GM12878 (cell line): ENCODE results near the gene MRTFB. TPM values are rescaled to one million over a fixed set of nuclear protein-coding genes. Genes with fewer than 3 reads are reported as not detected.

Experiments
- ATAC-seq: fragments of 200-7000 bp; cut with Tn5 transposase; 3 replicates; pipeline ENCODE4 v1.9.1; 2020; ENCODE audit warnings: mild to moderate bottlenecking, moderate library complexity
- BruUV-seq: library from RNA; stranded (reverse); fragments of 400-500 nt; replicated peaks from 2 replicates; lab custom pipeline; 2021; lab: Mats Ljungman, UMichigan
- CTCF ChIA-PET: fragments of 300-600 bp; sonication (Branson Sonifier 250); formaldehyde crosslinking; extraction: SDS; loops from one replicate; lab custom pipeline; 2021; ENCODE audit warnings: inconsistent platforms; lab: Yijun Ruan, JAX
- POLR2A ChIA-PET: fragments of 350-600 bp; formaldehyde crosslinking; extraction: SDS; loops from one replicate; lab custom pipeline; 2021; ENCODE audit warnings: inconsistent platforms; lab: Charles Lee
- RAD21 ChIA-PET: fragments of 300-600 bp; sonication (Branson Sonifier 250); formaldehyde crosslinking; loops from one replicate; lab custom pipeline; 2023; ENCODE audit warnings: antibody characterized with exemption; ENCODE audit not compliant: unreplicated experiment; lab: Charles Lee
- SMC1A ChIA-PET: fragments of 300-600 bp; sonication (Branson Sonifier 250); formaldehyde crosslinking; loops from one replicate; lab custom pipeline; 2023; ENCODE audit not compliant: unreplicated experiment, uncharacterized antibody; lab: Charles Lee
- DNase-seq: peaks from one replicate; pipeline ENCODE4 v3.0.0-alpha.2; 2011; ENCODE audit warnings: low read depth, low spot score
- FAIRE-seq: peaks from 3 replicates; lab custom pipeline; 2011; peaks lifted over from hg19 to GRCh38; lab: Jason Lieb, UNC
- H2AFZ ChIP-seq: 2 replicates; pipeline ENCODE4 v1.6.0; 2011; ENCODE audit warnings: low read depth, low read length, control low read depth; ENCODE audit not compliant: control insufficient read depth
- H3K27ac ChIP-seq: 2 replicates; pipeline ENCODE4 v1.5.1; 2011; ENCODE audit warnings: control low read depth; ENCODE audit not compliant: control insufficient read depth, insufficient read depth
- H3K27me3 ChIP-seq, 2 experiments: replicated peaks in 1 of 2; 2 replicates each; pipeline versions ENCODE4 v1.6.0 to v1.6.1; 2011; ENCODE audit warnings: low read length in 1 of 2; ENCODE audit not compliant: control insufficient read depth in 2 of 2, insufficient read depth in 2 of 2
- H3K36me3 ChIP-seq, 2 experiments: 2 replicates each; pipeline ENCODE4 v1.5.1; 2011; ENCODE audit warnings: low read length in 1 of 2; ENCODE audit not compliant: control insufficient read depth in 2 of 2, insufficient read depth in 2 of 2
- H3K4me1 ChIP-seq: 2 replicates; pipeline ENCODE4 v1.6.1; 2011; ENCODE audit warnings: mild to moderate bottlenecking, low read length, moderate library complexity, mixed read lengths; ENCODE audit not compliant: control insufficient read depth, insufficient read depth
- H3K4me2 ChIP-seq: 2 replicates; pipeline ENCODE4 v1.6.0; 2011; ENCODE audit warnings: control low read depth; ENCODE audit not compliant: control insufficient read depth, insufficient read depth
- H3K4me3 ChIP-seq: fragments of 200-600 bp; sonication (generic); 2 replicates; pipeline ENCODE4 v1.5.1; 2016
- H3K79me2 ChIP-seq: 2 replicates; pipeline ENCODE4 v1.6.0; 2011; ENCODE audit warnings: low read length; ENCODE audit not compliant: control insufficient read depth, insufficient read depth
- H3K9ac ChIP-seq: 2 replicates; pipeline ENCODE4 v1.8.0; 2011; ENCODE audit warnings: low read length, control low read depth, mixed read lengths; ENCODE audit not compliant: control insufficient read depth, insufficient read depth
- H3K9me3 ChIP-seq: replicated peaks from 3 replicates; pipeline ENCODE4 v1.5.1; 2011; ENCODE audit warnings: mild to moderate bottlenecking, low read length; ENCODE audit not compliant: control insufficient read depth, insufficient read depth
- H4K20me1 ChIP-seq: 2 replicates; pipeline ENCODE4 v1.6.0; 2011; ENCODE audit not compliant: control insufficient read depth, insufficient read depth
- BACH1 ChIP-seq: fragments of 450-650 bp; IDR thresholded peaks from 2 replicates; pipeline ENCODE4 v1.6.1; 2017; ENCODE audit warnings: mild to moderate bottlenecking, borderline replicate concordance
- CREM ChIP-seq: IDR thresholded peaks from 2 replicates; pipeline ENCODE4 v1.6.1; 2014; ENCODE audit warnings: antibody characterized with exemption, low read depth
- KDM1A ChIP-seq: fragments of 200-600 bp; sonication (generic); IDR thresholded peaks from 2 replicates; pipeline ENCODE4 v1.6.1; 2016; ENCODE audit warnings: borderline replicate concordance
- MEF2B ChIP-seq: fragments of 450-650 bp; IDR thresholded peaks from 2 replicates; pipeline ENCODE4 v1.6.1; 2018; ENCODE audit warnings: mild to moderate bottlenecking, moderate library complexity; ENCODE audit not compliant: partially characterized antibody, poor library complexity, severe bottlenecking
- MTA3 ChIP-seq: IDR thresholded peaks from 2 replicates; pipeline ENCODE4 v1.6.1; 2012; ENCODE audit warnings: low read length, inconsistent platforms, borderline replicate concordance
- NFIC ChIP-seq: IDR thresholded peaks from 2 replicates; pipeline ENCODE4 v1.6.1; 2012; ENCODE audit warnings: low read depth, mild to moderate bottlenecking, inconsistent platforms, low read length, moderate library complexity
- NR2C2 ChIP-seq: IDR thresholded peaks from 2 replicates; pipeline ENCODE4 v1.6.1; 2011; ENCODE audit warnings: borderline replicate concordance, low read depth; ENCODE audit not compliant: control insufficient read depth, insufficient read length
- POLR2A ChIP-seq: IDR thresholded peaks from 2 replicates; pipeline ENCODE4 v1.6.1; 2011; ENCODE audit warnings: low read depth, mild to moderate bottlenecking, low read length
- RUNX3 ChIP-seq: IDR thresholded peaks from 2 replicates; pipeline ENCODE4 v1.6.1; 2012; ENCODE audit warnings: low read length, inconsistent platforms
- SREBF1 ChIP-seq: IDR thresholded peaks from 2 replicates; pipeline ENCODE4 v1.6.1; 2012; ENCODE audit warnings: mild to moderate bottlenecking, low read length
- ZNF24 ChIP-seq: fragments of 450-650 bp; IDR thresholded peaks from 2 replicates; pipeline ENCODE4 v1.6.1; 2017; ENCODE audit warnings: antibody characterized with exemption, mild to moderate bottlenecking
- ZSCAN29 ChIP-seq: fragments of 450-650 bp; IDR thresholded peaks from 2 replicates; pipeline ENCODE4 v1.6.1; 2017; ENCODE audit warnings: mild to moderate bottlenecking, moderate library complexity
- WGBS: methylation state at CpG from one replicate; pipeline ENCODE4 v1.1.6; 2016; ENCODE audit warnings: low lambda C conversion rate; ENCODE audit not compliant: insufficient replicate concordance, insufficient coverage; ENCODE audit errors: missing lambda C conversion rate; 5-methylcytosine and 5-hydroxymethylcytosine counted together
- in situ Hi-C: fragments of 300-500 bp; cut with MboI; formaldehyde crosslinking; loops from 9 replicates; pipeline ENCODE4 v1.14.3; 2018; ENCODE audit warnings: mixed read lengths
- intact Hi-C: fragments of 100-400 bp; cut with micrococcal nuclease; formaldehyde crosslinking; loops from one replicate; pipeline ENCODE4 v1.14.2; 2022; ENCODE audit not compliant: unreplicated experiment
- polyA plus RNA-seq, 11 experiments: library from polyadenylated mRNA; depleted of rRNA in 4 of 11; unstranded in 6 of 11; stranded (reverse) in 5 of 11; fragments of >200 nt; fragmentation: Nextera tagmentation in 4 of 11; fragmentation: Illumina TruSeq in 1 of 11; extraction: Ambion mirVana in 4 of 11; extraction: Trizol in 1 of 11; gene quantifications; 1 replicate in 1 of 11; 2 replicates in 10 of 11; pipeline versions ENCODE4 v1.2.1 to v1.2.3, GENCODE V29; 2011 to 2016; ENCODE audit warnings: inconsistent platforms in 2 of 11, missing spikeins in 2 of 11, low read depth in 1 of 11
- total RNA-seq, 4 experiments: library from RNA; depleted of rRNA in 3 of 4; stranded (reverse); fragments of >200 nt in 3 of 4; fragmentation: Illumina TruSeq in 1 of 4; extraction: Trizol in 1 of 4; gene quantifications; 2 replicates each; pipeline versions ENCODE4 v1.2.1 to v1.2.3, GENCODE V29; 2013 to 2021
- TF ChIP-seq, protein P1 (sequence below): fragments of 450-650 bp; formaldehyde crosslinking; IDR thresholded peaks from 2 replicates; pipeline ENCODE4 v1.4.0; 2022; ENCODE audit warnings: mild to moderate bottlenecking, moderate library complexity
- TF ChIP-seq, protein P2 (sequence below): fragments of 450-650 bp; IDR thresholded peaks from 2 replicates; pipeline ENCODE4 v1.6.1; 2016; ENCODE audit warnings: mild to moderate bottlenecking

The MRTFB gene
- total and polyA plus RNA-seq, 10 of the 15 experiments (the other 5 are each of a cell fraction or from before 2014, with no cell fraction given): 2.1 to 14.3 (median 8.0) TPM

DNA sequence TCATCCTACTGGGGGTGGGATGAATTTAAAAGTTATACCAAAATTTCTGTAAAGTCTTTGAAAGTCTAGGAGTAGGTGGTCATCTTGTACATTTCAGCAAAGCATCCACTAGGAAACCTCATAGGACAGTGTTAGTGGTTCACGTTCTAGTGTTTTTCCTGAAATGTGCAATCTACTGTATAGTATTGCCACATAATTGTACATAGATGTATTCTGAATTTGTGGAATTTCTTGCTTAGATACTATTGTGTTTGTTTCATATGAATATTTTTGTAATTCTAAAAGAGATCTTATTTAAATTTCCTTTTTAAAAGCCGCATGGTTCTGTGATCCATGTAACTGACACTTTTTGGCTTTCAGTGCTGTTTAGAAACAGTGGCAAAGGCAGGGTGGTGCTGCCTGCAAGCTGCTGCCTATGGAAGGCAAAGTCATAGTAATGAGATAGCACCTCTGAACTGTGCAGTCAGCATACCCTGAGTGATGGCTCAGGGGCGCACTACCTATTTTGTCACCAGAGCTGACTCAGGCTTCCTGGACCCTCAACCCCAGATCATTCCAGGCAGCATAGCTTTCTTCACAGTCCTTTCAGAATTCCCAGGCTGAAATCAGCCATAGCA, 193.3 kb downstream of the MRTFB start:
- Histone ChIP-seq H3K27ac (no peak overlapping the region), H3K79me2 (no peaks in the 10 kb centered on the region), H3K9me3 (no peaks in the 10 kb centered on the region), H4K20me1 (no peaks in the 10 kb centered on the region), H3K9ac (no peak overlapping the region), H3K4me2 (no peak overlapping the region), H3K27me3 (no peaks in the 10 kb centered on the region), H3K4me3 (no peak overlapping the region), H2AFZ (no peak overlapping the region), H3K36me3 (peaks cover 4 to 12% of the 10 kb centered on the region in 2 experiments), H3K4me1 (no peaks in the 10 kb centered on the region)
- no peak for DNase-seq
- 98% methylated on average over 3 of the region's 3 CpGs for WGBS
- FAIRE-seq: no peak
- SMC1A ChIA-PET: interaction anchor here (1.2 to 1.4 kb wide), 2 partner anchors 10 to 341 kb away, joined by 5 to 7 read pairs; no protein-coding TSS in a partner anchor
- intact Hi-C loops (no loop called here), in situ Hi-C loops (no loop called here)
- RAD21 ChIA-PET: interaction anchor here (1.4 kb wide), 1 partner anchor 21 kb away, joined by 5 read pairs; no protein-coding TSS in a partner anchor
- no peak for ATAC-seq
- TF ChIP-seq NR2C2 (no peak), POLR2A (no peak)
- BruUV-seq: no TSS peak
- CTCF ChIA-PET: interaction anchor here (1.0 kb wide), 1 partner anchor 37 kb away, joined by 3 read pairs; no protein-coding TSS in a partner anchor
- POLR2A ChIA-PET: no interaction called here

DNA sequence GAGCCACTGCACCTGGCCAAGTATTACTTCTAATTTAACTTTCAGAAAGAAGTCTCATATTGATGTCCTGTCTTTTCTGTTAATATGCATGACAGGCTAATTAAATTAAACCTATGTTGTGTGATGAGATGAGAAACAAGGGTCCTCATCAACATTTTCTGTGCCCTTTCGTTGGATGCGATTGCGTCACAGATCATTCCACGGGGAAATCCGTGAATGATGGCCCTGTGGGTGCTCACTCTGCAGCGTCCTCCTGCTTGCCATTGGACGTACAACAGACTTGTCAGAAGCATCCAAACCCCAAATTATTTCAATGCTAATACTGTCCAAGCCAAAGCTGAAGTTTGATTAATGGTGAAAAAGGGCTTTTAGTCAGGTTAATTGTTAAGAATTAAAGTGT, 197.0 kb downstream of the MRTFB start:
- no peak overlapping the region for H3K4me2 ChIP-seq
- ChIA-PET POLR2A (no interaction called here), SMC1A (interaction anchor here (0.6 kb wide), 1 partner anchor 207 kb away, joined by 3 read pairs; no protein-coding TSS in a partner anchor), RAD21 (no interaction called here), CTCF (interaction anchor here (1.0 kb wide), 1 partner anchor 12 kb away, joined by 3 read pairs; no protein-coding TSS in a partner anchor)
- H3K79me2 ChIP-seq: no peaks in the 10 kb centered on the region
- intact Hi-C loops (no loop called here), in situ Hi-C loops (no loop called here)
- DNase-seq (no peak), ATAC-seq (no peak), FAIRE-seq (no peak)
- H3K4me3 ChIP-seq: no peak overlapping the region
- no peaks in the 10 kb centered on the region for H3K4me1 ChIP-seq
- no peak overlapping the region for H3K9ac ChIP-seq
- no peaks in the 10 kb centered on the region for H3K9me3 ChIP-seq
- H2AFZ ChIP-seq: no peak overlapping the region
- BruUV-seq: no TSS peak
- peaks cover 0 to 5% of the 10 kb centered on the region in 2 experiments; a peak in 2 of 4 replicates for H3K36me3 ChIP-seq
- WGBS: 94% methylated on average over 7 of the region's 7 CpGs
- H3K27me3 ChIP-seq: no peaks in the 10 kb centered on the region
- H3K27ac ChIP-seq: no peak overlapping the region
- no peaks in the 10 kb centered on the region for H4K20me1 ChIP-seq
- no peak for TF ChIP-seq MEF2B
- TF ChIP-seq, protein P1, sequence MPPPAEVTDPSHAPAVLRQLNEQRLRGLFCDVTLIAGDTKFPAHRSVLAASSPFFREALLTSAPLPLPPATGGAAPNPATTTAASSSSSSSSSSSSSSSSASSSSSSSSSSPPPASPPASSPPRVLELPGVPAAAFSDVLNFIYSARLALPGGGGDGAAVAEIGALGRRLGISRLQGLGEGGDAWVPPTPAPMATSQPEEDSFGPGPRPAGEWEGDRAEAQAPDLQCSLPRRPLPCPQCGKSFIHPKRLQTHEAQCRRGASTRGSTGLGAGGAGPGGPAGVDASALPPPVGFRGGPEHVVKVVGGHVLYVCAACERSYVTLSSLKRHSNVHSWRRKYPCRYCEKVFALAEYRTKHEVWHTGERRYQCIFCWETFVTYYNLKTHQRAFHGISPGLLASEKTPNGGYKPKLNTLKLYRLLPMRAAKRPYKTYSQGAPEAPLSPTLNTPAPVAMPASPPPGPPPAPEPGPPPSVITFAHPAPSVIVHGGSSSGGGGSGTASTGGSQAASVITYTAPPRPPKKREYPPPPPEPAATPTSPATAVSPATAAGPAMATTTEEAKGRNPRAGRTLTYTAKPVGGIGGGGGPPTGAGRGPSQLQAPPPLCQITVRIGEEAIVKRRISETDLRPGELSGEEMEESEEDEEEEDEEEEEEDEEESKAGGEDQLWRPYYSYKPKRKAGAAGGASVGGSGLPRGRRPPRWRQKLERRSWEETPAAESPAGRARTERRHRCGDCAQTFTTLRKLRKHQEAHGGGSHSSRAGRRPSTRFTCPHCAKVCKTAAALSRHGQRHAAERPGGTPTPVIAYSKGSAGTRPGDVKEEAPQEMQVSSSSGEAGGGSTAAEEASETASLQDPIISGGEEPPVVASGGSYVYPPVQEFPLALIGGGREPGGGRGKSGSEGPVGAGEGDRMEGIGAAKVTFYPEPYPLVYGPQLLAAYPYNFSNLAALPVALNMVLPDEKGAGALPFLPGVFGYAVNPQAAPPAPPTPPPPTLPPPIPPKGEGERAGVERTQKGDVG (CRISPR knock-in tag): no peak
- no peak for TF ChIP-seq KDM1A
- TF ChIP-seq RUNX3: no peak
- no peak for TF ChIP-seq SREBF1
- TF ChIP-seq, protein P2, sequence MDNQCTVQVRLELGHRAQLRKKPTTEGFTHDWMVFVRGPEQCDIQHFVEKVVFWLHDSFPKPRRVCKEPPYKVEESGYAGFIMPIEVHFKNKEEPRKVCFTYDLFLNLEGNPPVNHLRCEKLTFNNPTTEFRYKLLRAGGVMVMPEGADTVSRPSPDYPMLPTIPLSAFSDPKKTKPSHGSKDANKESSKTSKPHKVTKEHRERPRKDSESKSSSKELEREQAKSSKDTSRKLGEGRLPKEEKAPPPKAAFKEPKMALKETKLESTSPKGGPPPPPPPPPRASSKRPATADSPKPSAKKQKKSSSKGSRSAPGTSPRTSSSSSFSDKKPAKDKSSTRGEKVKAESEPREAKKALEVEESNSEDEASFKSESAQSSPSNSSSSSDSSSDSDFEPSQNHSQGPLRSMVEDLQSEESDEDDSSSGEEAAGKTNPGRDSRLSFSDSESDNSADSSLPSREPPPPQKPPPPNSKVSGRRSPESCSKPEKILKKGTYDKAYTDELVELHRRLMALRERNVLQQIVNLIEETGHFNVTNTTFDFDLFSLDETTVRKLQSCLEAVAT: no peak
- TF ChIP-seq BACH1: no peak
- no peak for TF ChIP-seq NFIC
- no peak for TF ChIP-seq ZSCAN29
- no peak for TF ChIP-seq CREM
- no peak for TF ChIP-seq MTA3
- TF ChIP-seq ZNF24: no peak
